ENCODE results near the gene KCNJ14.

KCNJ14 gene

DNA sequence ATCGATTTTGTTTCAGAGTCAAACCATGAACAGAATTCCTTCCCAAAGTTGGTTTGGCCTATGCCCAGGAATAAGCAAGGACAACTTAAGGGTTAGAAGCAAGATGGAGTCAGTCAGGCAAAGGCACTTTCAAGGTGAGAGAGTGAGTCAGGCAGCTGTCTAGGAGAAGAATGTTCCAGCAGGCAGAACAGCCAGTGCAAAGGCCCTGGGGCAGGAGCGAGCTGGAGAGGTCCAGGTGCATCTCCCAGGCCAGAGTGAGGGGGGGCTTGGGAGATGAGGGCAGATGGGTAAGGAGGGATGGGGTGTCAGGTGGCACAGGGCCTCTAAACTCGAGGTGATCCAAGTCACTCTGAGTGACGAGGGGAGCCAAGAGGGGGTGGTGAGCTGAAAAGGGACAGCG, 18.8 kb upstream of the KCNJ14 start:
- TF ChIP-seq, protein P1, sequence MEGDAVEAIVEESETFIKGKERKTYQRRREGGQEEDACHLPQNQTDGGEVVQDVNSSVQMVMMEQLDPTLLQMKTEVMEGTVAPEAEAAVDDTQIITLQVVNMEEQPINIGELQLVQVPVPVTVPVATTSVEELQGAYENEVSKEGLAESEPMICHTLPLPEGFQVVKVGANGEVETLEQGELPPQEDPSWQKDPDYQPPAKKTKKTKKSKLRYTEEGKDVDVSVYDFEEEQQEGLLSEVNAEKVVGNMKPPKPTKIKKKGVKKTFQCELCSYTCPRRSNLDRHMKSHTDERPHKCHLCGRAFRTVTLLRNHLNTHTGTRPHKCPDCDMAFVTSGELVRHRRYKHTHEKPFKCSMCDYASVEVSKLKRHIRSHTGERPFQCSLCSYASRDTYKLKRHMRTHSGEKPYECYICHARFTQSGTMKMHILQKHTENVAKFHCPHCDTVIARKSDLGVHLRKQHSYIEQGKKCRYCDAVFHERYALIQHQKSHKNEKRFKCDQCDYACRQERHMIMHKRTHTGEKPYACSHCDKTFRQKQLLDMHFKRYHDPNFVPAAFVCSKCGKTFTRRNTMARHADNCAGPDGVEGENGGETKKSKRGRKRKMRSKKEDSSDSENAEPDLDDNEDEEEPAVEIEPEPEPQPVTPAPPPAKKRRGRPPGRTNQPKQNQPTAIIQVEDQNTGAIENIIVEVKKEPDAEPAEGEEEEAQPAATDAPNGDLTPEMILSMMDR (IDR thresholded peaks at IDR 0.05; ENCODE audit: low read depth, low read length, missing control alignments): no peak
- no peak overlapping the region for H3K4me3 ChIP-seq (replicated peaks; ENCODE audit: low read depth, low read length)
- DNase-seq (ENCODE audit: extremely low read depth, low read depth): no peak

- TF ChIP-seq, protein P1 (IDR thresholded peaks at IDR 0.05; ENCODE audit: low read depth, low read length, missing control alignments): no peak
- no peak for DNase-seq (ENCODE audit: extremely low read depth, low read depth)
- no peak overlapping the region for H3K4me3 ChIP-seq (replicated peaks; ENCODE audit: low read depth, low read length)
Observed at GRCh38 chr19:48441360-48442050, 13.9 kb upstream of the KCNJ14 start.

DNA sequence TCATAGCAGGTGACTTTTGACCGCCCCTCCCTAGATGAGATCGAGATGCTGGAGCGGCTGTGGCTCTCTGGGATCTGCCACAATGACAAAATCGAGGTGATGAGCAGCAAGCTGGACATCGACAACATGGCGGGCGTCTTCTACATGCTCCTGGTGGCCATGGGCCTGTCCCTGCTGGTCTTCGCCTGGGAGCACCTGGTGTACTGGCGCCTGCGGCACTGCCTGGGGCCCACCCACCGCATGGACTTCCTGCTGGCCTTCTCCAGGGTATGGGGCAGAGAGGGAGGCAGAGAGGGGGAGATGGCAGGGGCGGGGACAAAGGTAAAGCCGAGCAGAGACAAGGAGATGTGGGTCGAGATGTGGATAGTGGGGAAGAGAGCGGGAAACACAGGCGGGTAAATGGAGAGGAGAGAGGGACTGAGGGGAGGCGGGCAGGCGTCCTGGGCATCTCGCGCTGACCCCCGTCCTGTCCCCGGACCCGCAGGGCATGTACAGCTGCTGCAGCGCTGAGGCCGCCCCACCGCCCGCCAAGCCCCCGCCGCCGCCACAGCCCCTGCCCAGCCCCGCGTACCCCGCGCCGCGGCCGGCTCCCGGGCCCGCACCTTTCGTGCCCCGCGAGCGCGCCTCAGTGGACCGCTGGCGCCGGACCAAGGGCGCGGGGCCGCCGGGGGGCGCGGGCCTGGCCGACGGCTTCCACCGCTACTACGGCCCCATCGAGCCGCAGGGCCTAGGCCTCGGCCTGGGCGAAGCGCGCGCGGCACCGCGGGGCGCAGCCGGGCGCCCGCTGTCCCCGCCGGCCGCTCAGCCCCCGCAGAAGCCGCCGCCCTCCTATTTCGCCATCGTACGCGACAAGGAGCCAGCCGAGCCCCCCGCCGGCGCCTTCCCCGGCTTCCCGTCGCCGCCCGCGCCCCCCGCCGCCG, 13.0 kb upstream of the KCNJ14 start:
- TF ChIP-seq, protein P1 (IDR thresholded peaks at IDR 0.05; ENCODE audit: low read depth, low read length, missing control alignments): no peak
- H3K4me3 ChIP-seq (replicated peaks; ENCODE audit: low read depth, low read length): no peak overlapping the region
- no peak for DNase-seq (ENCODE audit: extremely low read depth, low read depth)

DNA sequence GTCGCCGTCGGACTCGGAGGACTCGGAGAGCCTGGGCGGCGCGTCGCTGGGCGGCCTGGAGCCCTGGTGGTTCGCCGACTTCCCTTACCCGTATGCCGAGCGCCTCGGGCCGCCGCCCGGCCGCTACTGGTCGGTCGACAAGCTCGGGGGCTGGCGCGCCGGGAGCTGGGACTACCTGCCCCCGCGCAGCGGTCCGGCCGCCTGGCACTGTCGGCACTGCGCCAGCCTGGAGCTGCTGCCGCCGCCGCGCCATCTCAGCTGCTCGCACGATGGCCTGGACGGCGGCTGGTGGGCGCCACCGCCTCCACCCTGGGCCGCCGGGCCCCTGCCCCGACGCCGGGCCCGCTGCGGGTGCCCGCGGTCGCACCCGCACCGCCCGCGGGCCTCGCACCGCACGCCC, 12.1 kb upstream of the KCNJ14 start:
- no peak overlapping the region for H3K4me3 ChIP-seq (replicated peaks; ENCODE audit: low read depth, low read length)
- no peak for DNase-seq (ENCODE audit: extremely low read depth, low read depth)
- TF ChIP-seq, protein P1 (IDR thresholded peaks at IDR 0.05; ENCODE audit: low read depth, low read length, missing control alignments): no peak

GRCh38 chr19:48443731-48444128, 11.6 kb upstream of the KCNJ14 start:
- DNase-seq (ENCODE audit: extremely low read depth, low read depth): no peak
- no peak overlapping the region for H3K4me3 ChIP-seq (replicated peaks; ENCODE audit: low read depth, low read length)
- TF ChIP-seq, protein P1 (IDR thresholded peaks at IDR 0.05; ENCODE audit: low read depth, low read length, missing control alignments): no peak

- DNase-seq (ENCODE audit: extremely low read depth, low read depth): no peak
- TF ChIP-seq, protein P1 (IDR thresholded peaks at IDR 0.05; ENCODE audit: low read depth, low read length, missing control alignments): no peak
- H3K4me3 ChIP-seq (replicated peaks; ENCODE audit: low read depth, low read length): peak overlapping the region; percentile 100
Observed at GRCh38 chr19:48444129-48444935, 11.0 kb upstream of the KCNJ14 start.

All from HFF-Myc (cell line).